PC-3 (cell line): ENCODE results near the gene PCDHB5.
"Not testable (repeated sequence)": the region's sequence is repeated elsewhere in the genome, so short reads cannot be mapped to it uniquely, and the experiment has no call there.

Source experiments
- CTCF ChIP-seq: fragments of 300-600 bp; sonication (generic); conservative IDR thresholded peaks from 2 replicates; pipeline ENCODE4 v1.5.1; 2017; ENCODE audit warnings: antibody characterized with exemption, low read depth, mild to moderate bottlenecking, low read length
- EZH2phosphoT487 ChIP-seq: fragments of 300-600 bp; sonication (generic); IDR thresholded peaks from 2 replicates; pipeline ENCODE4 v1.6.1; 2018; ENCODE audit warnings: mild to moderate bottlenecking, antibody characterized with exemption, low read length, borderline replicate concordance

DNA sequence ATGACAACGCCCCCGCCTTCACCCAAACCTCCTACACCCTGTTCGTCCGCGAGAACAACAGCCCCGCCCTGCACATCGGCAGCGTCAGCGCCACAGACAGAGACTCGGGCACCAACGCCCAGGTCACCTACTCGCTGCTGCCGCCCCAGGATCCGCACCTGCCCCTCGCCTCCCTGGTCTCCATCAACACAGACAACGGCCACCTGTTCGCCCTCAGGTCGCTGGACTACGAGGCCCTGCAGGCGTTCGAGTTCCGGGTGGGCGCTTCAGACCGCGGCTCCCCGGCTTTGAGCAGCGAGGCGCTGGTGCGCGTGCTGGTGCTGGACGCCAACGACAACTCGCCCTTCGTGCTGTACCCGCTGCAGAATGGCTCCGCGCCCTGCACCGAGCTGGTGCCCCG is 44.4 kb downstream of the PCDHB5 start:
- TF ChIP-seq CTCF, EZH2phosphoT487: not testable (repeated sequence)
